WTC11 (cell line): ENCODE results near the gene EMSY. TPM values are rescaled to one million over a fixed set of nuclear protein-coding genes. Genes with fewer than 3 reads are reported as not detected.

Experiments
- ATAC-seq: fragments of 200-7000 bp; cut with Tn5 transposase; 2 replicates; pipeline ENCODE4 v1.10.0; 2021; ENCODE audit warnings: mild to moderate bottlenecking, moderate library complexity
- CTCF ChIA-PET: fragments of 300-600 bp; sonication (Branson Sonifier 250); formaldehyde crosslinking; loops from one replicate; lab custom pipeline; 2021; ENCODE audit warnings: antibody characterized with exemption; lab: Charles Lee
- POLR2A ChIA-PET: fragments of 350-600 bp; sonication (Branson Sonifier 250); formaldehyde crosslinking; loops from one replicate; lab custom pipeline; 2021; ENCODE audit warnings: antibody characterized with exemption; lab: Charles Lee
- DNase-seq: peaks from one replicate; pipeline ENCODE4 v3.0.0; 2021; ENCODE audit warnings: low spot score
- H3K27ac Mint-ChIP-seq: 2 replicates; pipeline ENCODE4 v1.8.0; 2021; ENCODE audit warnings: mixed read lengths
- H3K27me3 Mint-ChIP-seq: 2 replicates; pipeline ENCODE4 v1.8.0; 2021; ENCODE audit warnings: low read depth, mild to moderate bottlenecking, moderate library complexity, mixed read lengths
- H3K36me3 Mint-ChIP-seq: 2 replicates; pipeline ENCODE4 v1.8.0; 2021; ENCODE audit warnings: mixed read lengths
- H3K4me1 Mint-ChIP-seq: 2 replicates; pipeline ENCODE4 v1.8.0; 2022; ENCODE audit warnings: mixed read lengths
- H3K4me3 Mint-ChIP-seq: 2 replicates; pipeline ENCODE4 v1.8.0; 2021; ENCODE audit warnings: mild to moderate bottlenecking, moderate library complexity, mixed read lengths
- H3K9me3 Mint-ChIP-seq: 2 replicates; pipeline ENCODE4 v1.8.0; 2021; ENCODE audit warnings: mixed read lengths
- ATF2 ChIP-seq: sonication (generic); formaldehyde crosslinking; IDR thresholded peaks from 2 replicates; pipeline ENCODE4 v1.8.1; 2022; ENCODE audit warnings: low read depth, missing genetic modification reagents, borderline replicate concordance
- ATF6 ChIP-seq: sonication (generic); formaldehyde crosslinking; IDR thresholded peaks from 2 replicates; pipeline ENCODE4 v1.8.1; 2023; ENCODE audit warnings: mild to moderate bottlenecking, missing genetic modification reagents
- CDX4 ChIP-seq: fragments of 250-450 bp; sonication (Bioruptor Pico); IDR thresholded peaks from 2 replicates; pipeline ENCODE4 v1.9.0; 2021; ENCODE audit warnings: moderate library complexity, mild to moderate bottlenecking, inconsistent platforms, borderline replicate concordance
- ERG ChIP-seq: fragments of 250-450 bp; sonication (Bioruptor Pico); IDR thresholded peaks from 2 replicates; pipeline ENCODE4 v1.8.0; 2021; ENCODE audit warnings: mild to moderate bottlenecking
- GRHL2 ChIP-seq: fragments of 250-450 bp; sonication (Bioruptor Pico); IDR thresholded peaks from 2 replicates; pipeline ENCODE4 v1.8.0; 2022; ENCODE audit warnings: mild to moderate bottlenecking, moderate library complexity; ENCODE audit not compliant: insufficient replicate concordance, severe bottlenecking
- HMGXB4 ChIP-seq: sonication (generic); formaldehyde crosslinking; IDR thresholded peaks from 2 replicates; pipeline ENCODE4 v1.8.1; 2023; ENCODE audit warnings: mild to moderate bottlenecking, moderate library complexity, missing genetic modification reagents
- JUN ChIP-seq: sonication (generic); formaldehyde crosslinking; IDR thresholded peaks from 2 replicates; pipeline ENCODE4 v1.8.0; 2023; ENCODE audit warnings: mild to moderate bottlenecking, missing genetic modification reagents
- MAX ChIP-seq: sonication (generic); formaldehyde crosslinking; IDR thresholded peaks from 2 replicates; pipeline ENCODE4 v1.8.0; 2022; ENCODE audit warnings: mild to moderate bottlenecking, missing genetic modification reagents
- NR2C2 ChIP-seq: sonication (generic); formaldehyde crosslinking; IDR thresholded peaks from 2 replicates; pipeline ENCODE4 v1.8.0; 2022; ENCODE audit warnings: mild to moderate bottlenecking, missing genetic modification reagents
- PRDM15 ChIP-seq: sonication (generic); formaldehyde crosslinking; IDR thresholded peaks from 2 replicates; pipeline ENCODE4 v1.8.0; 2022; ENCODE audit warnings: missing genetic modification reagents
- PRRX2 ChIP-seq: fragments of 250-450 bp; sonication (Bioruptor Pico); IDR thresholded peaks from 2 replicates; pipeline ENCODE4 v1.8.0; 2021; ENCODE audit warnings: mild to moderate bottlenecking
- SP1 ChIP-seq: sonication (generic); formaldehyde crosslinking; conservative IDR thresholded peaks from 2 replicates; pipeline ENCODE4 v1.8.1; 2022; ENCODE audit warnings: missing genetic modification reagents
- ZNF317 ChIP-seq: sonication (generic); formaldehyde crosslinking; IDR thresholded peaks from 2 replicates; pipeline ENCODE4 v1.8.1; 2023; ENCODE audit warnings: low read depth, mild to moderate bottlenecking, moderate library complexity, missing genetic modification reagents, borderline replicate concordance
- ZNF416 ChIP-seq: fragments of 250-450 bp; sonication (Bioruptor Pico); IDR thresholded peaks from 2 replicates; pipeline ENCODE4 v1.9.0; 2021; ENCODE audit warnings: mild to moderate bottlenecking, inconsistent platforms
- ZNF512 ChIP-seq: sonication (generic); formaldehyde crosslinking; IDR thresholded peaks from 2 replicates; pipeline ENCODE4 v1.8.1; 2022; ENCODE audit warnings: missing genetic modification reagents, borderline replicate concordance
- ZNF532 ChIP-seq: fragments of 250-450 bp; sonication (Bioruptor Pico); IDR thresholded peaks from 2 replicates; pipeline ENCODE4 v1.9.0; 2021; ENCODE audit warnings: mild to moderate bottlenecking, borderline replicate concordance
- total RNA-seq: library from RNA; stranded (reverse); gene quantifications from 3 replicates; pipeline ENCODE4 v1.2.3, GENCODE V29; 2021

The EMSY gene
- total RNA-seq, 1 experiment from 2014 or later: 31.1 TPM

GRCh38 chr11:76600124-76600655, 155.4 kb downstream of the EMSY start:
- no peak for ATAC-seq
- ChIA-PET POLR2A (no interaction called here), CTCF (interaction anchor here (1.5 to 3.2 kb wide), 6 partner anchors 8 to 393 kb away, joined by 8 to 60 read pairs (median 18); partner anchors contain the start of gene LRRC32)
- H3K4me3 Mint-ChIP-seq: no peak overlapping the region
- H3K36me3 Mint-ChIP-seq: no peaks in the 10 kb centered on the region
- no peak for DNase-seq
- H3K27me3 Mint-ChIP-seq: no peaks in the 10 kb centered on the region
- no peaks in the 10 kb centered on the region for H3K9me3 Mint-ChIP-seq
- 0 out of 2 replicates have a peak, but pooled peaks cover 7% of the 10 kb centered on the region for H3K4me1 Mint-ChIP-seq
- TF ChIP-seq MAX (CRISPR knock-in tag) (no peak), ZNF512 (no peak), PRRX2 (no peak), JUN (CRISPR knock-in tag) (no peak), ZNF317 (no peak), ZNF416 (CRISPR knock-in tag) (no peak)
- no peak overlapping the region for H3K27ac Mint-ChIP-seq

GRCh38 chr11:76601272-76601671, 156.5 kb downstream of the EMSY start:
- ATAC-seq (no peak), DNase-seq (no peak)
- H3K27ac Mint-ChIP-seq: no peak overlapping the region
- H3K9me3 Mint-ChIP-seq: no peaks in the 10 kb centered on the region
- POLR2A ChIA-PET: no interaction called here
- peaks cover 4% of the 10 kb centered on the region for H3K36me3 Mint-ChIP-seq
- CTCF ChIA-PET: no interaction called here
- H3K27me3 Mint-ChIP-seq: no peaks in the 10 kb centered on the region
- H3K4me1 Mint-ChIP-seq: peaks cover 11% of the 10 kb centered on the region
- H3K4me3 Mint-ChIP-seq: no peak overlapping the region
- TF ChIP-seq ATF6 (CRISPR knock-in tag) (no peak), ZNF532 (CRISPR knock-in tag) (no peak), ATF2 (CRISPR knock-in tag) (no peak), CDX4 (no peak), GRHL2 (CRISPR knock-in tag) (no peak), ERG (CRISPR knock-in tag) (no peak), HMGXB4 (CRISPR knock-in tag) (no peak), SP1 (CRISPR knock-in tag) (no peak), PRDM15 (CRISPR knock-in tag) (no peak), NR2C2 (no peak)
